Kidney (tissue), 14 donors: ENCODE measurements around the gene BHMT2. TPM values are rescaled to one million over a fixed set of nuclear protein-coding genes. Genes with fewer than 3 reads are reported as not detected.

Experiments used
- DNase-seq, 5 donors: peaks; one replicate each; pipeline ENCODE4 v3.0.0-alpha.2; 2013 to 2020
- FAIRE-seq: peaks from 2 replicates; lab custom pipeline; 2012; peaks lifted over from hg19 to GRCh38; lab: Jason Lieb, UNC
- H3K27ac ChIP-seq, 2 donors: one replicate each; pipeline ENCODE4 v1.7.0; 2013; ENCODE audit warnings: low read depth in 2 of 2, low read length in 2 of 2, inconsistent platforms in 1 of 2
- H3K27me3 ChIP-seq: one replicate; pipeline ENCODE4 v1.7.1; 2013; ENCODE audit warnings: low read length, inconsistent platforms; ENCODE audit not compliant: control insufficient read depth, insufficient read depth
- H3K36me3 ChIP-seq, 3 donors: one replicate each; pipeline versions ENCODE4 v1.7.0 to v1.7.1; 2013; ENCODE audit warnings: low read length in 3 of 3, control low read depth in 1 of 3, inconsistent platforms in 1 of 3; ENCODE audit not compliant: insufficient read depth in 3 of 3, control insufficient read depth in 2 of 3
- H3K4me1 ChIP-seq, 3 donors: one replicate each; pipeline versions ENCODE4 v1.7.0 to v1.7.1; 2013; ENCODE audit warnings: low read length in 3 of 3, inconsistent platforms in 1 of 3, low read depth in 1 of 3; ENCODE audit not compliant: control insufficient read depth in 2 of 3, insufficient read depth in 2 of 3
- H3K4me3 ChIP-seq, 3 donors: one replicate each; pipeline versions ENCODE4 v1.7.0 to v1.8.1; 2013; ENCODE audit warnings: low read length in 3 of 3, control low read depth in 1 of 3, inconsistent platforms in 1 of 3
- H3K9ac ChIP-seq, 3 donors: one replicate each; pipeline versions ENCODE4 v1.7.0 to v1.7.1; 2013; ENCODE audit warnings: low read length in 3 of 3, control low read depth in 1 of 3, inconsistent platforms in 1 of 3
- H3K9me3 ChIP-seq, 3 donors: one replicate each; pipeline versions ENCODE4 v1.7.0 to v1.7.1; 2013; ENCODE audit warnings: low read length in 3 of 3, control low read depth in 1 of 3, inconsistent platforms in 1 of 3; ENCODE audit not compliant: control insufficient read depth in 2 of 3, insufficient read depth in 1 of 3
- intact Hi-C: fragments of 100-400 bp; cut with DNase I; formaldehyde crosslinking; loops from one replicate; pipeline ENCODE4 v1.11.1; 2022
- polyA plus RNA-seq: library from polyadenylated mRNA; stranded (reverse); fragments of 350-450 nt; fragmentation: Illumina TruSeq; extraction: RNeasy Lipid Tissue Mini Kit (QIAGEN cat#74804); gene quantifications from one replicate; pipeline ENCODE4 v1.2.3, GENCODE V29; 2014; ENCODE audit warnings: low read depth, low replicate concordance; ENCODE audit not compliant: insufficient read depth
- total RNA-seq: library from RNA; stranded (reverse); fragmentation: NEBNext Ultra II Directional; extraction: Animal tissue kit (Norgen Biotek cat#: 25700); gene quantifications from one replicate; pipeline ENCODE4 v1.2.1, GENCODE V29; 2021
- TF ChIP-seq, protein P1 (sequence below): IDR thresholded peaks from 3 replicates; pipeline ENCODE4 v1.5.1; 2012; ENCODE audit warnings: mild to moderate bottlenecking, moderate library complexity, borderline replicate concordance; ENCODE audit not compliant: insufficient read depth; ENCODE audit errors: extremely low read depth
- donor health status: control.
- donor health status: control.
- donor health status: control.
- donor health status: control.
- donor health status: control.
- donor health status: DM: yes; HTN: yes; CAD: no.
- donor health status: Normal renal cell carcinoma (clear cell type).

Gene BHMT2
- total and polyA plus RNA-seq, 2 donors from 2014 or later: 54.8 to 230 TPM

GRCh38 chr5:79112703-79113058 is 43.1 kb downstream of the BHMT2 start:
- peak overlapping the region in 2 of 3 donors; percentile 2 to 62 for H3K9ac ChIP-seq
- H3K4me3 ChIP-seq: peak overlapping the region; percentile 40 to 85 (median 75)
- no peaks in the 10 kb centered on the region for H3K36me3 ChIP-seq
- FAIRE-seq (no peak), DNase-seq (no peak)
- H3K9me3 ChIP-seq: no peaks in the 10 kb centered on the region
- intact Hi-C loops: no loop called here
- TF ChIP-seq, protein P1, sequence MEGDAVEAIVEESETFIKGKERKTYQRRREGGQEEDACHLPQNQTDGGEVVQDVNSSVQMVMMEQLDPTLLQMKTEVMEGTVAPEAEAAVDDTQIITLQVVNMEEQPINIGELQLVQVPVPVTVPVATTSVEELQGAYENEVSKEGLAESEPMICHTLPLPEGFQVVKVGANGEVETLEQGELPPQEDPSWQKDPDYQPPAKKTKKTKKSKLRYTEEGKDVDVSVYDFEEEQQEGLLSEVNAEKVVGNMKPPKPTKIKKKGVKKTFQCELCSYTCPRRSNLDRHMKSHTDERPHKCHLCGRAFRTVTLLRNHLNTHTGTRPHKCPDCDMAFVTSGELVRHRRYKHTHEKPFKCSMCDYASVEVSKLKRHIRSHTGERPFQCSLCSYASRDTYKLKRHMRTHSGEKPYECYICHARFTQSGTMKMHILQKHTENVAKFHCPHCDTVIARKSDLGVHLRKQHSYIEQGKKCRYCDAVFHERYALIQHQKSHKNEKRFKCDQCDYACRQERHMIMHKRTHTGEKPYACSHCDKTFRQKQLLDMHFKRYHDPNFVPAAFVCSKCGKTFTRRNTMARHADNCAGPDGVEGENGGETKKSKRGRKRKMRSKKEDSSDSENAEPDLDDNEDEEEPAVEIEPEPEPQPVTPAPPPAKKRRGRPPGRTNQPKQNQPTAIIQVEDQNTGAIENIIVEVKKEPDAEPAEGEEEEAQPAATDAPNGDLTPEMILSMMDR: no peak
- peaks cover 0 to 6% (median 0%) of the 10 kb centered on the region in 3 donors for H3K4me1 ChIP-seq
- H3K27me3 ChIP-seq: peaks cover 17% of the 10 kb centered on the region
- peak overlapping the region; percentile 2 to 35 for H3K27ac ChIP-seq

DNA sequence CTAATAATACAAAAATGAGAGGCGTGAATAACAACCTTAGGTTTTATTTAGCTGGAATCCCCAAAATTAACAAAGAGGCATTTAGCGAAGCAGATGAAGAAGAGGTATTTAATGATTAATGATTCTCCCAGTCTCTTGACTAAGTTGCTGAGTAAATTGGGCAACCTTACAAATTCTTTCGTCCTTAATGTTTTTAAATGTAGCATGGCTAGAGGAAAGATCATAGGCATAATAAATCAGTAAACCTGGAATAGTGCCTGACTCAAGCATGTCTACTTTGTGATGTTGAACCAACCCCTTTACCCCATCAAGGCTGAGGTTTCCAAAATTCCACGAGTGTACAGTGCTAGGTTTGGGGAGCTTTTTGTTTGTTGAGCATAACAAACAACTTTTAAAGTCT is 49.9 kb downstream of the BHMT2 start:
- Histone ChIP-seq H3K9ac (no peak overlapping the region), H3K4me1 (peaks cover 0 to 5% (median 0%) of the 10 kb centered on the region in 3 donors), H3K27ac (no peak overlapping the region), H3K27me3 (no peaks in the 10 kb centered on the region), H3K9me3 (no peaks in the 10 kb centered on the region), H3K36me3 (peaks cover 0 to 19% (median 2%) of the 10 kb centered on the region in 3 donors), H3K4me3 (no peak overlapping the region)
- intact Hi-C loops: no loop called here
- FAIRE-seq (peak; percentile 61), DNase-seq (no peak)
- TF ChIP-seq, protein P1: no peak

DNA sequence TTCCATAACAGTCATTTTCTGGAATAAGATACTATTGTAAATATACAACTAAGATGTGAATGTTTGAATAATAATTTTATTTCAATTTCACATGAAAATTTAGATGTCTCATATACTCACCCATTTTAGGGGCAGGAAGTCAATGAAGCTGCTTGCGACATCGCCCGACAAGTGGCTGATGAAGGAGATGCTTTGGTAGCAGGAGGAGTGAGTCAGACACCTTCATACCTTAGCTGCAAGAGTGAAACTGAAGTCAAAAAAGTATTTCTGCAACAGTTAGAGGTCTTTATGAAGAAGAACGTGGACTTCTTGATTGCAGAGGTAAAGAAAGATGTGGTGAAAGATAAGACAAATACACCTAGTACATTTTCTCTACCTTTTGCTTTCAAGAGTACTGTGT is 50.7 kb downstream of the BHMT2 start:
- Histone ChIP-seq H3K4me3 (no peak overlapping the region), H3K27ac (no peak overlapping the region), H3K9me3 (no peaks in the 10 kb centered on the region), H3K4me1 (peaks cover 0 to 5% (median 0%) of the 10 kb centered on the region in 3 donors), H3K27me3 (no peaks in the 10 kb centered on the region), H3K9ac (no peak overlapping the region), H3K36me3 (peaks cover 0 to 19% (median 2%) of the 10 kb centered on the region in 3 donors)
- no peak for DNase-seq
- FAIRE-seq: no peak
- intact Hi-C loops: no loop called here
- TF ChIP-seq, protein P1: no peak

GRCh38 chr5:79122973-79123372 is 53.4 kb downstream of the BHMT2 start:
- TF ChIP-seq, protein P1: no peak
- no peak overlapping the region for H3K27ac ChIP-seq
- DNase-seq: no peak
- H3K27me3 ChIP-seq: no peaks in the 10 kb centered on the region
- H3K36me3 ChIP-seq: peaks cover 0 to 35% (median 5%) of the 10 kb centered on the region in 3 donors
- FAIRE-seq: no peak
- H3K9ac ChIP-seq: no peak overlapping the region
- intact Hi-C loops: no loop called here
- no peak overlapping the region for H3K4me3 ChIP-seq
- peaks cover 0 to 5% (median 0%) of the 10 kb centered on the region in 3 donors for H3K4me1 ChIP-seq
- H3K9me3 ChIP-seq: no peaks in the 10 kb centered on the region
